K562 (cell line): ENCODE data around the gene MYMX. TPM values are rescaled to one million over a fixed set of nuclear protein-coding genes. Genes with fewer than 3 reads are reported as not detected.
A peak's percentile ranks its signal among the peaks of the same experiment; 100 is the strongest.

Experiments used
- ARNT ChIP-seq, 2 experiments: fragments of 450-650 bp; IDR thresholded peaks; 2 replicates each; pipeline ENCODE4 v1.6.1; 2016; ENCODE audit warnings: mild to moderate bottlenecking in 1 of 2
- CC2D1A ChIP-seq: fragments of 450-650 bp; IDR thresholded peaks from 2 replicates; pipeline ENCODE4 v1.6.1; 2017; ENCODE audit warnings: mild to moderate bottlenecking
- CCAR2 ChIP-seq: fragments of 200-400 bp; formaldehyde crosslinking; IDR thresholded peaks from 2 replicates; pipeline ENCODE4 v1.6.1; 2017; ENCODE audit warnings: mild to moderate bottlenecking, low read depth, low read length
- CTBP1 ChIP-seq: fragments of 450-650 bp; IDR thresholded peaks from 2 replicates; pipeline ENCODE4 v1.6.1; 2016; ENCODE audit warnings: borderline replicate concordance
- HCFC1 ChIP-seq: IDR thresholded peaks from 2 replicates; pipeline ENCODE4 v1.6.1; 2012; ENCODE audit warnings: low read depth, low read length, improper control_type of control experiment
- HLTF ChIP-seq: fragments of 450-650 bp; IDR thresholded peaks from 2 replicates; pipeline ENCODE4 v1.6.1; 2016
- MTA3 ChIP-seq: fragments of 450-650 bp; formaldehyde crosslinking; IDR thresholded peaks from 2 replicates; pipeline ENCODE4 v1.6.1; 2017; ENCODE audit warnings: mild to moderate bottlenecking, borderline replicate concordance
- NBN ChIP-seq: fragments of 450-650 bp; IDR thresholded peaks from 2 replicates; pipeline ENCODE4 v1.6.1; 2016; ENCODE audit warnings: low read depth, mild to moderate bottlenecking
- PRPF4 ChIP-seq: fragments of 200-400 bp; formaldehyde crosslinking; IDR thresholded peaks from one replicate; pipeline ENCODE4 v1.6.1; 2017; ENCODE audit warnings: low read length, low read depth, mild to moderate bottlenecking; ENCODE audit not compliant: insufficient read depth, poor library complexity, severe bottlenecking
- RBBP5 ChIP-seq: fragments of 200-600 bp; sonication (generic); IDR thresholded peaks from 2 replicates; pipeline ENCODE4 v1.6.1; 2012; ENCODE audit warnings: borderline replicate concordance, mild to moderate bottlenecking, low read length, control low read depth, inconsistent platforms; ENCODE audit not compliant: insufficient read depth, poor library complexity, severe bottlenecking
- RBM39 ChIP-seq: fragments of 200-400 bp; formaldehyde crosslinking; optimal IDR thresholded peaks from 2 replicates; pipeline ENCODE3; 2018; ENCODE audit warnings: low read depth, low read length
- SOX6 ChIP-seq: fragments of 450-650 bp; IDR thresholded peaks from 2 replicates; pipeline ENCODE4 v1.6.1; 2014; ENCODE audit warnings: mild to moderate bottlenecking
- SRF ChIP-seq, 2 experiments: fragments of 250-450, 450-650 bp in 1 of 2; sonication (Bioruptor Pico) in 1 of 2; sonication (generic) in 1 of 2; formaldehyde crosslinking; IDR thresholded peaks; 2 replicates each; pipeline versions ENCODE4 v1.5.0 to v1.5.1; 2020 to 2022; ENCODE audit warnings: mild to moderate bottlenecking in 1 of 2, missing genetic modification reagents in 1 of 2
- ZFX ChIP-seq: sonication (generic); formaldehyde crosslinking; IDR thresholded peaks from 2 replicates; pipeline ENCODE4 v1.8.0; 2022; ENCODE audit warnings: mild to moderate bottlenecking, missing genetic modification reagents, moderate library complexity
- ZNF24 ChIP-seq: fragments of 450-650 bp; IDR thresholded peaks from 2 replicates; pipeline ENCODE4 v1.6.1; 2016
- polyA plus RNA-seq, 8 experiments: library from polyadenylated mRNA; depleted of rRNA in 4 of 8; stranded (reverse) in 5 of 8; unstranded in 3 of 8; fragments of >200 nt; fragmentation: Nextera tagmentation in 2 of 8; fragmentation: Illumina TruSeq in 1 of 8; extraction: Ambion mirVana in 2 of 8; extraction: Trizol in 1 of 8; gene quantifications; 2 replicates each; pipeline versions ENCODE4 v1.2.1 to v1.2.3, GENCODE V29; 2011 to 2014; ENCODE audit warnings: inconsistent platforms in 1 of 8, missing spikeins in 1 of 8
- total RNA-seq, 7 experiments: library from RNA; depleted of rRNA in 6 of 7; stranded (reverse); fragments of >200 nt in 6 of 7; fragmentation: Illumina TruSeq in 2 of 7; extraction: Trizol in 2 of 7; gene quantifications; 2 replicates each; pipeline versions ENCODE4 v1.2.1 to v1.2.3, GENCODE V29; 2011 to 2021; ENCODE audit warnings: low replicate concordance in 1 of 7
- TF ChIP-seq, protein P1 (sequence below), 2 experiments: fragments of 450-650 bp; formaldehyde crosslinking in 1 of 2; IDR thresholded peaks; 2 replicates each; pipeline versions ENCODE4 v1.4.0 to v1.6.1; 2014 to 2020; ENCODE audit warnings: mild to moderate bottlenecking in 2 of 2, borderline replicate concordance in 1 of 2, low read depth in 1 of 2
- TF ChIP-seq, protein P2 (sequence below): sonication (generic); formaldehyde crosslinking; IDR thresholded peaks from 2 replicates; pipeline ENCODE4 v1.8.0; 2022; ENCODE audit warnings: missing genetic modification reagents, mild to moderate bottlenecking, borderline replicate concordance

The MYMX gene
- total and polyA plus RNA-seq, 9 of the 15 experiments (the other 6 are each of a cell fraction or from before 2014, with no cell fraction given), result 0.12 TPM; not detected in 8

- TF ChIP-seq RBBP5, result no peak
- TF ChIP-seq, protein P1, sequence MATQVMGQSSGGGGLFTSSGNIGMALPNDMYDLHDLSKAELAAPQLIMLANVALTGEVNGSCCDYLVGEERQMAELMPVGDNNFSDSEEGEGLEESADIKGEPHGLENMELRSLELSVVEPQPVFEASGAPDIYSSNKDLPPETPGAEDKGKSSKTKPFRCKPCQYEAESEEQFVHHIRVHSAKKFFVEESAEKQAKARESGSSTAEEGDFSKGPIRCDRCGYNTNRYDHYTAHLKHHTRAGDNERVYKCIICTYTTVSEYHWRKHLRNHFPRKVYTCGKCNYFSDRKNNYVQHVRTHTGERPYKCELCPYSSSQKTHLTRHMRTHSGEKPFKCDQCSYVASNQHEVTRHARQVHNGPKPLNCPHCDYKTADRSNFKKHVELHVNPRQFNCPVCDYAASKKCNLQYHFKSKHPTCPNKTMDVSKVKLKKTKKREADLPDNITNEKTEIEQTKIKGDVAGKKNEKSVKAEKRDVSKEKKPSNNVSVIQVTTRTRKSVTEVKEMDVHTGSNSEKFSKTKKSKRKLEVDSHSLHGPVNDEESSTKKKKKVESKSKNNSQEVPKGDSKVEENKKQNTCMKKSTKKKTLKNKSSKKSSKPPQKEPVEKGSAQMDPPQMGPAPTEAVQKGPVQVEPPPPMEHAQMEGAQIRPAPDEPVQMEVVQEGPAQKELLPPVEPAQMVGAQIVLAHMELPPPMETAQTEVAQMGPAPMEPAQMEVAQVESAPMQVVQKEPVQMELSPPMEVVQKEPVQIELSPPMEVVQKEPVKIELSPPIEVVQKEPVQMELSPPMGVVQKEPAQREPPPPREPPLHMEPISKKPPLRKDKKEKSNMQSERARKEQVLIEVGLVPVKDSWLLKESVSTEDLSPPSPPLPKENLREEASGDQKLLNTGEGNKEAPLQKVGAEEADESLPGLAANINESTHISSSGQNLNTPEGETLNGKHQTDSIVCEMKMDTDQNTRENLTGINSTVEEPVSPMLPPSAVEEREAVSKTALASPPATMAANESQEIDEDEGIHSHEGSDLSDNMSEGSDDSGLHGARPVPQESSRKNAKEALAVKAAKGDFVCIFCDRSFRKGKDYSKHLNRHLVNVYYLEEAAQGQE (IDR thresholded peaks at IDR 0.05; ENCODE audit: borderline replicate concordance), result peak; percentile 93
- TF ChIP-seq, protein P1 (CRISPR knock-in tag; IDR thresholded peaks at IDR 0.05; ENCODE audit: low read depth), result no peak
- TF ChIP-seq PRPF4, result no peak
- 0 out of 2 replicates have a peak, but pooled peaks have one; percentile 31 for TF ChIP-seq MTA3
- TF ChIP-seq NBN, result 0 out of 2 replicates have a peak, but pooled peaks have one; percentile 67
- 0 out of 2 replicates have a peak, but pooled peaks have one; percentile 27 for TF ChIP-seq SOX6
- peak; percentile 53 for TF ChIP-seq RBM39
- peak; percentile 83 for TF ChIP-seq CC2D1A
- peak; percentile 36; the same call in 1 of the 2 replicates for TF ChIP-seq ZNF24
- TF ChIP-seq CCAR2, result no peak
- TF ChIP-seq, protein P2, sequence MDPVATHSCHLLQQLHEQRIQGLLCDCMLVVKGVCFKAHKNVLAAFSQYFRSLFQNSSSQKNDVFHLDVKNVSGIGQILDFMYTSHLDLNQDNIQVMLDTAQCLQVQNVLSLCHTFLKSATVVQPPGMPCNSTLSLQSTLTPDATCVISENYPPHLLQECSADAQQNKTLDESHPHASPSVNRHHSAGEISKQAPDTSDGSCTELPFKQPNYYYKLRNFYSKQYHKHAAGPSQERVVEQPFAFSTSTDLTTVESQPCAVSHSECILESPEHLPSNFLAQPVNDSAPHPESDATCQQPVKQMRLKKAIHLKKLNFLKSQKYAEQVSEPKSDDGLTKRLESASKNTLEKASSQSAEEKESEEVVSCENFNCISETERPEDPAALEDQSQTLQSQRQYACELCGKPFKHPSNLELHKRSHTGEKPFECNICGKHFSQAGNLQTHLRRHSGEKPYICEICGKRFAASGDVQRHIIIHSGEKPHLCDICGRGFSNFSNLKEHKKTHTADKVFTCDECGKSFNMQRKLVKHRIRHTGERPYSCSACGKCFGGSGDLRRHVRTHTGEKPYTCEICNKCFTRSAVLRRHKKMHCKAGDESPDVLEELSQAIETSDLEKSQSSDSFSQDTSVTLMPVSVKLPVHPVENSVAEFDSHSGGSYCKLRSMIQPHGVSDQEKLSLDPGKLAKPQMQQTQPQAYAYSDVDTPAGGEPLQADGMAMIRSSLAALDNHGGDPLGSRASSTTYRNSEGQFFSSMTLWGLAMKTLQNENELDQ (CRISPR knock-in tag), result no peak
- TF ChIP-seq HCFC1, result peak; percentile 21; the same call in 1 of the 2 replicates
- peak; percentile 24; the same call in 1 of the 2 replicates for TF ChIP-seq ZFX (CRISPR knock-in tag)
- TF ChIP-seq HLTF, result 0 out of 2 replicates have a peak, but pooled peaks have one; percentile 10
- peak; percentile 56; the same call in 1 of the 2 replicates for TF ChIP-seq CTBP1
- TF ChIP-seq ARNT (IDR thresholded peaks at IDR 0.05), result 0 out of 4 replicates have a peak, but pooled peaks of 1 of the 2 experiments have one; percentile 27
- no peak for TF ChIP-seq SRF (CRISPR knock-in tag; IDR thresholded peaks at IDR 0.05)
These were observed 17.6 kb downstream of the MYMX start (continued) for GRCh38 chr6:44234101-44235025.
